A549 (cell line): Measurements from ENCODE around the gene HEYL.

ENCODE experiments used
- CBX8 ChIP-seq: fragments of 200-600 bp; sonication (generic); IDR thresholded peaks from 2 replicates; pipeline ENCODE4 v1.6.1; 2016
- CEBPB ChIP-seq, 2 experiments: fragments of >200 bp in 1 of 2; sonication (Bioruptor Twin) in 1 of 2; formaldehyde crosslinking in 1 of 2; IDR thresholded peaks; 2 replicates each; pipeline ENCODE4 v1.6.1; 2012 to 2016
- E2F6 ChIP-seq: IDR thresholded peaks from 2 replicates; pipeline ENCODE4 v1.6.1; 2012; ENCODE audit warnings: low read depth, borderline replicate concordance
- EP300 ChIP-seq, 2 experiments: fragments of >200 bp; sonication (Bioruptor Twin); formaldehyde crosslinking; IDR thresholded peaks; 2 replicates in 1 of 2; 3 replicates in 1 of 2; pipeline ENCODE4 v1.6.1; 2016 to 2017
- HDAC2 ChIP-seq: fragments of 200-600 bp; sonication (generic); IDR thresholded peaks from 2 replicates; pipeline ENCODE4 v1.6.1; 2016
- HMGXB4 ChIP-seq: fragments of 250-450 bp; sonication (Bioruptor Pico); IDR thresholded peaks from 2 replicates; pipeline ENCODE4 v1.5.0; 2021; ENCODE audit warnings: mild to moderate bottlenecking, moderate library complexity, borderline replicate concordance
- JUNB ChIP-seq: fragments of >200 bp; sonication (Bioruptor Twin); formaldehyde crosslinking; IDR thresholded peaks from 2 replicates; pipeline ENCODE4 v1.6.1; 2016
- KDM1A ChIP-seq: fragments of 200-600 bp; sonication (generic); IDR thresholded peaks from 2 replicates; pipeline ENCODE4 v1.6.1; 2016; ENCODE audit warnings: low read depth, mild to moderate bottlenecking
- MAX ChIP-seq: IDR thresholded peaks from 2 replicates; pipeline ENCODE4 v1.6.1; 2012
- MAZ ChIP-seq: fragments of 150-350 bp; IDR thresholded peaks from 2 replicates; pipeline ENCODE4 v1.6.1; 2014; ENCODE audit warnings: antibody characterized with exemption, low read depth, low read length, borderline replicate concordance
- POLR2A ChIP-seq: IDR thresholded peaks from 2 replicates; pipeline ENCODE4 v1.6.1; 2012; ENCODE audit warnings: mild to moderate bottlenecking, low read length
- TF ChIP-seq, protein P1 (sequence below): fragments of >200 bp; sonication (Bioruptor Twin); formaldehyde crosslinking; IDR thresholded peaks from 3 replicates; pipeline ENCODE4 v1.5.1; 2016

- TF ChIP-seq, protein P1, sequence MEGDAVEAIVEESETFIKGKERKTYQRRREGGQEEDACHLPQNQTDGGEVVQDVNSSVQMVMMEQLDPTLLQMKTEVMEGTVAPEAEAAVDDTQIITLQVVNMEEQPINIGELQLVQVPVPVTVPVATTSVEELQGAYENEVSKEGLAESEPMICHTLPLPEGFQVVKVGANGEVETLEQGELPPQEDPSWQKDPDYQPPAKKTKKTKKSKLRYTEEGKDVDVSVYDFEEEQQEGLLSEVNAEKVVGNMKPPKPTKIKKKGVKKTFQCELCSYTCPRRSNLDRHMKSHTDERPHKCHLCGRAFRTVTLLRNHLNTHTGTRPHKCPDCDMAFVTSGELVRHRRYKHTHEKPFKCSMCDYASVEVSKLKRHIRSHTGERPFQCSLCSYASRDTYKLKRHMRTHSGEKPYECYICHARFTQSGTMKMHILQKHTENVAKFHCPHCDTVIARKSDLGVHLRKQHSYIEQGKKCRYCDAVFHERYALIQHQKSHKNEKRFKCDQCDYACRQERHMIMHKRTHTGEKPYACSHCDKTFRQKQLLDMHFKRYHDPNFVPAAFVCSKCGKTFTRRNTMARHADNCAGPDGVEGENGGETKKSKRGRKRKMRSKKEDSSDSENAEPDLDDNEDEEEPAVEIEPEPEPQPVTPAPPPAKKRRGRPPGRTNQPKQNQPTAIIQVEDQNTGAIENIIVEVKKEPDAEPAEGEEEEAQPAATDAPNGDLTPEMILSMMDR: no peak
- TF ChIP-seq HDAC2 (no peak), MAZ (no peak), EP300 (IDR thresholded peaks at IDR 0.05) (no peak), POLR2A (no peak), JUNB (no peak), MAX (no peak), CEBPB (IDR thresholded peaks at IDR 0.05) (no peak), HMGXB4 (CRISPR knock-in tag) (no peak), E2F6 (no peak), KDM1A (no peak), CBX8 (no peak)
These were observed 9.1 kb upstream of the HEYL start for GRCh38 chr1:39648496-39648895.
